DOHH2 (cell line): ENCODE measurements around the gene RNF217.

ENCODE experiments used
- CTCF ChIP-seq: fragments of 200-600 bp; sonication (generic); IDR thresholded peaks from one replicate; pipeline ENCODE4 v1.5.1; 2014; ENCODE audit warnings: antibody characterized with exemption, mild to moderate bottlenecking, low read depth, low read length; ENCODE audit not compliant: poor library complexity, severe bottlenecking
- EZH2phosphoT487 ChIP-seq: fragments of 200-600 bp; sonication (generic); IDR thresholded peaks from 2 replicates; pipeline ENCODE4 v1.6.1; 2017; ENCODE audit warnings: borderline replicate concordance, mild to moderate bottlenecking, antibody characterized with exemption, low read length, moderate library complexity, mixed read lengths

- TF ChIP-seq CTCF (no peak), EZH2phosphoT487 (no peak)
Observed at GRCh38 chr6:124949706-124950105, 12.5 kb upstream of the RNF217 start.
